HepG2 (cell line): Measurements from ENCODE around the gene SMIM20.

Experiments used
- ATF3 ChIP-seq: sonication (generic); formaldehyde crosslinking; IDR thresholded peaks from 2 replicates; pipeline ENCODE4 v1.4.0; 2020; ENCODE audit warnings: missing genetic modification reagents
- BHLHE40 ChIP-seq: IDR thresholded peaks from 2 replicates; pipeline ENCODE4 v1.6.1; 2011; ENCODE audit warnings: low read length, improper control_type of control experiment
- BRD4 ChIP-seq: sonication (generic); formaldehyde crosslinking; IDR thresholded peaks from 2 replicates; pipeline ENCODE4 v1.4.0; 2020; ENCODE audit warnings: missing genetic modification reagents
- CTCF ChIP-seq: sonication (generic); formaldehyde crosslinking; IDR thresholded peaks from 2 replicates; pipeline ENCODE4 v1.5.0; 2020; ENCODE audit warnings: mild to moderate bottlenecking, missing genetic modification reagents, moderate library complexity
- DNMT3B ChIP-seq: conservative IDR thresholded peaks from 2 replicates; pipeline ENCODE4 v1.6.1; 2016; ENCODE audit warnings: missing biosample characterization, control low read depth
- EZH2 ChIP-seq: conservative IDR thresholded peaks from 2 replicates; pipeline ENCODE4 v1.6.1; 2012; ENCODE audit warnings: mild to moderate bottlenecking, low read depth, low read length, moderate library complexity
- MAFK ChIP-seq, 2 experiments: IDR thresholded peaks in 1 of 2; conservative IDR thresholded peaks in 1 of 2; 2 replicates each; pipeline ENCODE4 v1.6.1; 2011; ENCODE audit warnings: improper control_type of control experiment in 2 of 2, low read length in 2 of 2
- NFKBIZ ChIP-seq: IDR thresholded peaks from 2 replicates; pipeline ENCODE4 v1.6.1; 2018; ENCODE audit warnings: missing genetic modification reagents, missing compliant biosample characterization
- SNAI1 ChIP-seq: sonication (generic); formaldehyde crosslinking; IDR thresholded peaks from 2 replicates; pipeline ENCODE4 v1.5.0; 2020; ENCODE audit warnings: mild to moderate bottlenecking, missing genetic modification reagents, borderline replicate concordance
- ZBTB1 ChIP-seq: sonication (generic); formaldehyde crosslinking; IDR thresholded peaks from 2 replicates; pipeline ENCODE4 v1.4.0; 2020; ENCODE audit warnings: missing genetic modification reagents, borderline replicate concordance
- ZBTB33 ChIP-seq: sonication (generic); formaldehyde crosslinking; IDR thresholded peaks from 2 replicates; pipeline ENCODE4 v1.4.0; 2020; ENCODE audit warnings: missing genetic modification reagents
- ZBTB42 ChIP-seq: sonication (generic); formaldehyde crosslinking; IDR thresholded peaks from 2 replicates; pipeline ENCODE4 v1.5.0; 2020; ENCODE audit warnings: mild to moderate bottlenecking, missing genetic modification reagents
- ZBTB7A ChIP-seq: sonication (generic); formaldehyde crosslinking; IDR thresholded peaks from 2 replicates; pipeline ENCODE4 v1.8.0; 2022; ENCODE audit warnings: mild to moderate bottlenecking, missing genetic modification reagents

GRCh38 chr4:25923745-25924144 lies 9.7 kb downstream of the SMIM20 start:
- TF ChIP-seq NFKBIZ (CRISPR knock-in tag) (no peak), ATF3 (CRISPR knock-in tag) (no peak), BHLHE40 (no peak), SNAI1 (CRISPR knock-in tag) (no peak), ZBTB42 (CRISPR knock-in tag) (no peak), ZBTB1 (no peak), MAFK (conservative IDR thresholded peaks at IDR 0.05 in 1 of 2, IDR thresholded peaks at IDR 0.05 in 1 of 2; ENCODE audit: low read length in 2 of 2) (no peak), ZBTB7A (CRISPR knock-in tag) (no peak), ZBTB33 (no peak), BRD4 (CRISPR knock-in tag) (no peak), EZH2 (no peak), CTCF (no peak), DNMT3B (no peak)
